ENCODE measurements around the gene NAA38.
A peak's percentile ranks its signal among the peaks of the same experiment; 100 is the strongest.

Gene NAA38

GRCh38 chr17:7848739-7849129 lies 8.6 kb downstream of the NAA38 start:
- H2BK5ac ChIP-seq (ENCODE audit: low read depth, low read length, poor library complexity), result no peak overlapping the region
- no peak overlapping the region for H3K4ac ChIP-seq (ENCODE audit: low read depth, low read length)
- peaks cover 7% of the 10 kb centered on the region for H3K9me3 ChIP-seq (ENCODE audit: insufficient read depth, low read depth, low read length)
- H3K79me2 ChIP-seq (ENCODE audit: control insufficient read depth, insufficient read depth, low read length, poor library complexity), result peaks cover 7% of the 10 kb centered on the region
- WGBS (ENCODE audit: extremely low coverage, insufficient coverage, insufficient read length), result no CpG with 5 or more reads among the region's 21 CpGs
- H2AK5ac ChIP-seq (ENCODE audit: low read length), result no peak overlapping the region
- H3K9ac ChIP-seq (ENCODE audit: low read length), result no peak overlapping the region
- no peak overlapping the region for H2BK12ac ChIP-seq (ENCODE audit: low read length)
- H3K14ac ChIP-seq (ENCODE audit: low read length), result no peak overlapping the region
- H3K36me3 ChIP-seq (ENCODE audit: control insufficient read depth in 1 of 2, insufficient read depth in 2 of 2, low read length in 2 of 2), result peaks cover 81 to 82% of the 10 kb centered on the region in 2 experiments
- H3K79me1 ChIP-seq (ENCODE audit: low read length), result peaks cover 7% of the 10 kb centered on the region
- H2AFZ ChIP-seq (ENCODE audit: insufficient read depth, low read length, poor library complexity), result no peak overlapping the region
- H3K27ac ChIP-seq (ENCODE audit: low read depth, low read length), result no peak overlapping the region
- no peak overlapping the region for H3K4me2 ChIP-seq (ENCODE audit: low read length)
- H3K27me3 ChIP-seq (ENCODE audit: insufficient read depth, low read length), result no peaks in the 10 kb centered on the region
- H4K12ac ChIP-seq (ENCODE audit: low read depth, low read length), result no peak overlapping the region
- no peak overlapping the region for H4K91ac ChIP-seq (ENCODE audit: low read depth, low read length)
- H3K23ac ChIP-seq (ENCODE audit: low read length), result no peak overlapping the region
- no peak overlapping the region for H3K4me3 ChIP-seq (ENCODE audit: low read depth, low read length)
- H2BK120ac ChIP-seq (ENCODE audit: insufficient read depth, low read length, poor library complexity), result no peak overlapping the region
- H4K8ac ChIP-seq (ENCODE audit: low read depth, low read length), result no peak overlapping the region
- peaks cover 6 to 16% of the 10 kb centered on the region in 2 experiments for H3K4me1 ChIP-seq (ENCODE audit: control insufficient read depth in 1 of 2, insufficient read depth in 2 of 2, low read length in 2 of 2)
- H3K18ac ChIP-seq (ENCODE audit: low read length), result no peak overlapping the region
- no peak for DNase-seq

- Histone ChIP-seq H3K4me2 (ENCODE audit: low read length) (no peak overlapping the region), H4K91ac (ENCODE audit: low read depth, low read length) (no peak overlapping the region), H3K79me1 (ENCODE audit: low read length) (peaks cover 13% of the 10 kb centered on the region), H3K23ac (ENCODE audit: low read length) (no peak overlapping the region), H3K14ac (ENCODE audit: low read length) (no peak overlapping the region), H3K9me3 (ENCODE audit: insufficient read depth, low read depth, low read length) (peaks cover 7% of the 10 kb centered on the region), H4K12ac (ENCODE audit: low read depth, low read length) (no peak overlapping the region), H3K27me3 (ENCODE audit: insufficient read depth, low read length) (no peaks in the 10 kb centered on the region), H2BK12ac (ENCODE audit: low read length) (no peak overlapping the region), H3K27ac (ENCODE audit: low read depth, low read length) (no peak overlapping the region), H2BK5ac (ENCODE audit: low read depth, low read length, poor library complexity) (no peak overlapping the region), H2AFZ (ENCODE audit: insufficient read depth, low read length, poor library complexity) (no peak overlapping the region), H3K4ac (ENCODE audit: low read depth, low read length) (no peak overlapping the region), H2AK5ac (ENCODE audit: low read length) (no peak overlapping the region), H3K36me3 (ENCODE audit: control insufficient read depth in 1 of 2, insufficient read depth in 2 of 2, low read length in 2 of 2) (peaks cover 76% of the 10 kb centered on the region in 2 experiments), H3K4me1 (ENCODE audit: control insufficient read depth in 1 of 2, insufficient read depth in 2 of 2, low read length in 2 of 2) (peaks cover 6 to 14% of the 10 kb centered on the region in 2 experiments), H2BK120ac (ENCODE audit: insufficient read depth, low read length, poor library complexity) (no peak overlapping the region), H3K79me2 (ENCODE audit: control insufficient read depth, insufficient read depth, low read length, poor library complexity) (peaks cover 12% of the 10 kb centered on the region), H3K9ac (ENCODE audit: low read length) (no peak overlapping the region), H4K8ac (ENCODE audit: low read depth, low read length) (no peak overlapping the region), H3K18ac (ENCODE audit: low read length) (no peak overlapping the region), H3K4me3 (ENCODE audit: low read depth, low read length) (no peak overlapping the region)
- no peak for DNase-seq
- WGBS (ENCODE audit: extremely low coverage, insufficient coverage, insufficient read length), result no CpG with 5 or more reads among the region's 20 CpGs
Measured at GRCh38 chr17:7848131-7848579, 9.2 kb downstream of the NAA38 start.

GRCh38 chr17:7846765-7847661 lies 10.3 kb downstream of the NAA38 start:
- no peak overlapping the region for H3K27ac ChIP-seq (ENCODE audit: low read depth, low read length)
- H3K23ac ChIP-seq (ENCODE audit: low read length), result no peak overlapping the region
- H3K79me2 ChIP-seq (ENCODE audit: control insufficient read depth, insufficient read depth, low read length, poor library complexity), result peaks cover 22% of the 10 kb centered on the region
- H2BK120ac ChIP-seq (ENCODE audit: insufficient read depth, low read length, poor library complexity), result no peak overlapping the region
- peaks cover 65% of the 10 kb centered on the region in 2 experiments for H3K36me3 ChIP-seq (ENCODE audit: control insufficient read depth in 1 of 2, insufficient read depth in 2 of 2, low read length in 2 of 2)
- no peak overlapping the region for H4K12ac ChIP-seq (ENCODE audit: low read depth, low read length)
- no peak overlapping the region for H3K9ac ChIP-seq (ENCODE audit: low read length)
- H3K4me3 ChIP-seq (ENCODE audit: low read depth, low read length), result no peak overlapping the region
- DNase-seq, result no peak
- no peak overlapping the region for H4K8ac ChIP-seq (ENCODE audit: low read depth, low read length)
- H3K18ac ChIP-seq (ENCODE audit: low read length), result no peak overlapping the region
- H3K79me1 ChIP-seq (ENCODE audit: low read length), result peaks cover 23% of the 10 kb centered on the region
- H3K27me3 ChIP-seq (ENCODE audit: insufficient read depth, low read length), result no peaks in the 10 kb centered on the region
- WGBS (ENCODE audit: extremely low coverage, insufficient coverage, insufficient read length), result no CpG with 5 or more reads among the region's 34 CpGs
- no peak overlapping the region for H2BK12ac ChIP-seq (ENCODE audit: low read length)
- H2AK5ac ChIP-seq (ENCODE audit: low read length), result no peak overlapping the region
- no peak overlapping the region for H4K91ac ChIP-seq (ENCODE audit: low read depth, low read length)
- no peak overlapping the region for H3K4me2 ChIP-seq (ENCODE audit: low read length)
- no peak overlapping the region for H3K14ac ChIP-seq (ENCODE audit: low read length)
- H3K4ac ChIP-seq (ENCODE audit: low read depth, low read length), result no peak overlapping the region
- peaks cover 3% of the 10 kb centered on the region for H3K9me3 ChIP-seq (ENCODE audit: insufficient read depth, low read depth, low read length)
- H2BK5ac ChIP-seq (ENCODE audit: low read depth, low read length, poor library complexity), result no peak overlapping the region
- no peak overlapping the region for H2AFZ ChIP-seq (ENCODE audit: insufficient read depth, low read length, poor library complexity)
- H3K4me1 ChIP-seq (ENCODE audit: control insufficient read depth in 1 of 2, insufficient read depth in 2 of 2, low read length in 2 of 2), result peaks cover 6 to 8% of the 10 kb centered on the region in 2 experiments

- Histone ChIP-seq H3K4me3 (ENCODE audit: low read depth, low read length) (no peak overlapping the region), H4K91ac (ENCODE audit: low read depth, low read length) (no peak overlapping the region), H4K12ac (ENCODE audit: low read depth, low read length) (no peak overlapping the region), H3K18ac (ENCODE audit: low read length) (peak overlapping the region; percentile 62), H3K79me2 (ENCODE audit: control insufficient read depth, insufficient read depth, low read length, poor library complexity) (peaks cover 28% of the 10 kb centered on the region), H4K8ac (ENCODE audit: low read depth, low read length) (no peak overlapping the region), H3K36me3 (ENCODE audit: control insufficient read depth in 1 of 2, insufficient read depth in 2 of 2, low read length in 2 of 2) (peaks cover 58% of the 10 kb centered on the region in 2 experiments), H3K14ac (ENCODE audit: low read length) (no peak overlapping the region), H3K4me2 (ENCODE audit: low read length) (no peak overlapping the region), H3K27ac (ENCODE audit: low read depth, low read length) (no peak overlapping the region), H3K4ac (ENCODE audit: low read depth, low read length) (no peak overlapping the region), H2AK5ac (ENCODE audit: low read length) (no peak overlapping the region), H3K27me3 (ENCODE audit: insufficient read depth, low read length) (no peaks in the 10 kb centered on the region), H2AFZ (ENCODE audit: insufficient read depth, low read length, poor library complexity) (no peak overlapping the region), H3K9me3 (ENCODE audit: insufficient read depth, low read depth, low read length) (peaks cover 3% of the 10 kb centered on the region), H2BK12ac (ENCODE audit: low read length) (no peak overlapping the region), H3K4me1 (ENCODE audit: control insufficient read depth in 1 of 2, insufficient read depth in 2 of 2, low read length in 2 of 2) (peaks cover 8 to 9% of the 10 kb centered on the region in 2 experiments), H2BK5ac (ENCODE audit: low read depth, low read length, poor library complexity) (no peak overlapping the region), H3K23ac (ENCODE audit: low read length) (no peak overlapping the region), H2BK120ac (ENCODE audit: insufficient read depth, low read length, poor library complexity) (no peak overlapping the region), H3K79me1 (ENCODE audit: low read length) (peaks cover 30% of the 10 kb centered on the region), H3K9ac (ENCODE audit: low read length) (no peak overlapping the region)
- no peak for DNase-seq
- no CpG with 5 or more reads among the region's 22 CpGs for WGBS (ENCODE audit: extremely low coverage, insufficient coverage, insufficient read length)
Measured at GRCh38 chr17:7846063-7846735, 11.2 kb downstream of the NAA38 start.
